Activated T-cell treated with anti-CD3 and anti-CD28 coated beads for 4 hours (primary cell): Measurements from ENCODE around the gene ONECUT1.

Source experiments
- DNase-seq: peaks from one replicate; pipeline ENCODE4 v3.0.0-alpha.2; 2020

ONECUT1 gene

DNA sequence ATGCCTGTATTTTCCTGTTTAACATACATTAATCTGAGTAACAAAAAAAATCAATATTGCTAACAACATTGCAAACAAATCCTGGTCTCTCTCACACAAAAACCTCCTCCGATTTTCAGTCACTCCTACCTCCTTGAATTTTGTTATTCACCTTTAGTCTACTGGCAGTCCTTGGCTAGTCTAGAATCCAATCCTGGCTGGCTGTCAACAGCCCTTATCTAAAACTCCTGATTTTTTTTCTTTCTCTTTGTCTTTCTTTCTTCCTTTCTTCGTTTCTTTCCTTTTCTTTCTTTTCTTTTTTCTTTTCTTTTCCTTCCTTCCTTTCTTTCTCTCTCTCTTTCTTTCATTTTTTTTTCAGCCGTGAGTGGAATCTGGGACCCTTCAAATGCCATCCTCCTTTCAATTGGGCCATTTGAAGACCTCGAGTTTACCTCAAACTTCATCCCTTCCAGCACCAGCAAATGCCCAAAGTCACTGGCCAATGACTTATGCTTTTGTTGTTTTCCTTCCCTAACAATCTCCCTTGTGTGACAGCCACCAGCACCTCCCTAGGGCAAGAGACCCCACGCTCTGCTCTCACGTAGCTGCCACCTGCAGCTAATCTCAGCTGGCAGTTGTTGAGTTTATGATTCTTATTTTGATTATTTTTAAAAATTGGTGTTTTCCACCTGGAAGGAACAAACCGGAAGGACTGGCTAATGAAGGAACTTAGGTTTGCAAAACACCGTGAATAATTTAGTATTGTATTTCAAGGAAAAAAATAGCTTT lies 6.8 kb upstream of the ONECUT1 start:
- DNase-seq: no peak

- no peak for DNase-seq
These were observed 6.0 kb upstream of the ONECUT1 start for GRCh38 chr15:52796228-52796521.

- no peak for DNase-seq
These were observed 5.5 kb upstream of the ONECUT1 start for GRCh38 chr15:52795464-52796227.

- DNase-seq: no peak
These were observed 4.7 kb upstream of the ONECUT1 start for GRCh38 chr15:52794665-52795463.

GRCh38 chr15:52791776-52792175 lies 1.6 kb upstream of the ONECUT1 start:
- DNase-seq: no peak

DNA sequence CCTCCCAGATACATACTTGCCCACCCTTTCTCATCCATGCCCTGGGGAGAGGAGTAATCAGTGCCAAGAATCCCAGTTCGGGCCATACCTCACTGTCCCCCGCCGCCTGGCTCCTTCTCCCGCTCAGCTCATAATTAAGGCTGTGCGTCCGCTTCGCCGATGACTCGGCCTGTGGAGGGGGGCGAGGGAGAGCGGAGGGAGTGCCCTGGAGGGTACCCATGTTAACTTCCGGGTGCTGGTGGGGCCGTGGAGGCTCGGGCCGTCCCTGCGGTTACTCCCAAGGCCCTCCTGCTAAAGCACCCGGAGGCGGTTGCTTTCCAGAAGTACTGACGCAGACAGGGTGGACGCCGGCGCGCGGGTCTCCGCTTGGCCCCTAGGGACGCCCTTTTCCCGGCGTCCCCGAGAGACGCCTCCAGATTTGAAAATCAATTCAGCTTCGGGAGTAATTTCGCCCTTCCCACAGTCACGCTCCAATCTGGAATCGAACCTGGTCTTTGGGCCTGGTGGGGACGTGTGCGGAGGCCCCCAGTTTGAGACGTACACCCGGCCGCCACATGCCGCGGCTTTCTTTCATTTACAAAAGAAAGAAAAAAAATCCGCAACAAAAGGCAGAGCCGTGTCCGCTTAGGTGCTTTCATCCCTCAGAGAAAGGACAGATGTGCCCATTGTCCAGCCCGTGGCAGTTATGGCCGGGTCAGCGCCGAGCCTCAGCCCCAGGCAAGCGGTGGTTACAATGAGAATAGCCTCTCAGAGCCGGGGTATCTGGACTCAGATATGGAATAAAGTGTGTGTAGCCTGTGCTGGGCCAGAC lies 1.0 kb upstream of the ONECUT1 start:
- DNase-seq: no peak

DNA sequence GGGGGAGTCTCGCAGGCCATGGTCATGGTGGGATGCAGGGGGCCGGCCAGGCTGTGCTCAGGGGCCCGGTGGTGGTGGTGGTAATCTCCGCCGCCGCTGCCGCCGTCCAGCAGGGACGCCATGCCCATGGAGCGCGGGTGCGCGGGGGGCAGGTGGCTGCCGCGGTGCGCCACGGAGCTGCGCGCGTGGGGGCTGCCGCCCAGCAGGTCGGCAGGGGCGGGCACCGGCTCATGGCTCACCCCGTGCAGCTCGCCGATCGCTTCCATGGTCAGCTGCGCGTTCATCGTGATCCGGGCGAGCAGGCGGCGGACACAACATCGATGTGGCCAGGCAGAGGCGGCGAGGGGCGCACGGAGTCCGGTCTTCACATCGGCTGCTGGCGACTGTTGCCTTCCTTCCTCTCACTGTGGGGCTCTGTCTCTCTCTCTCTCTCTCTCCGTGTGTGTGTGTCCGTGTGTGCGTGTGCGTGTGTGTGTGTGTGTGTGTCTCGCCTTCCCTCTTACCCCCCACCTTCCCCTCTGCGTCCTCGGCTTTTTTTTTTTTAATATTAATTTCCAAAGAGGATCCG lies 451 bp downstream of the ONECUT1 start:
- no peak for DNase-seq

- DNase-seq: no peak
These were observed 1.0 kb downstream of the ONECUT1 start for GRCh38 chr15:52789008-52789600.

DNA sequence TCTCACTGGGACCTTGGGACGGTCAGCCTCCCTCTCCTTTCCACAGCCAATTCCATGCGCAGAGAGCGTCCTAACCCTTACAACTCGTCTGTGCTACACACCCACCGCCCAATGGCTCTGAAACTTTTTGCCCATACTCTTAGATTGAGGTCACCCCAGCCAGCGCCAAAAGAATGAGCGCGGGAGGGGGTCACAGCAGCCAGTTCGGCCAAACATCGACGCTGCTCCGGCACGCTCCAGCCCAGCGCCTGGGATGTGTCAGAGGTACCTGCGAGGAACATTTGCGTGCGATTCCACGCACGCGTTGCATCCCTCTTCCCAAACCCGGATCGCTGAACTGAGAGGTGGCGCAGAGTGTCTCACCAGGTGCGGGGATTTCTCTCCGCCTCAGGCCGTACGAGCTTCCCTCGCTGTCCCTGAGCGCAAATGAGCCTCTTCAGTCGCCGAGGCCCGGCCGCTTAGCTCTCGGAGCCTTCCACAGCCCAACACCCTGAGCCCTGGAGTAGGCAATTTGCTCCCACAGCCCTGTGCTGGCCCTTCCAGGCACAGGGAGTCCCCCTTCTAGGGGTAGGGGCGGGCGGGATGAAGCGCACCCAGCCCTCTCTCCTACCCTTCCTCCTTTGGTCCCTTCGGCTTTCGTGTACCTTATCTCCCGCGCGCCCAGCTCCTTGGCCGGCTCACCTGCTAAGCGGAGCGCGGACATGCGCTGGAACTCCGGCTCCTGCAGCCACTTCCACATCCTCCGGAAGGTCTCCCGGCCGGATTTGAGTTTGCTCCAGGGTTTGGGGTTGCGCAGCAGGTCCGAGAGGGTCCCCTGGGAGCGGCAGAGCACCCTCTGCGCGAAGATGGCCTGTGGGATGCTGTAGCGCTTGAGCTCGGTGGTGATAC lies 1.8 kb downstream of the ONECUT1 start:
- no peak for DNase-seq

DNA sequence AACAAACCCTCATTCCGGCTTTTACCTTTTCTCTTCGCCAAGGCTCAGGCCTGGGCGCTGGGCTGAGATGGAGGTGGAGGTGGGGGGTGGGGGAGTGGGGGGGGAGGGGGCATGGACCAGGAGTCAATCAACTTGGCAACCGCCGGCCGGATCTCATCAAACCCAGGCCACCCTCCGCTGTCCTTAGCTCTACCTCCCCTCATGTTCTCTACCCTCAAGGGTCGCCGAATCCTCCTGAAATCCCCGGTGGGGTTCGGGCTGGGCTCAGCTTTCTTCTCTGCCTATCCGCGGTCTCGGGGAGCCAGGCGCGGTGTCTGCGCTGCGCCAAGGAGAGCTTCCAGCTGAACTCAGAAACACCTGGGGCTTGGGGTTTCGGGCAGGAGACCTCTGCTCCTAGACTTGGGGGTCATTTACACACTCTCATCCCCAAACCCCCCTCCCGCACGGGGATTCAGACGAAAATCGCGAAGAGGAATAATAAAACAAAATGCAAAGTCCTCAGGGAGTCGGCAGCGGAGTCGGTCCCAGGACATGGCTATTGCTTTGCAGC lies 2.5 kb downstream of the ONECUT1 start:
- no peak for DNase-seq

DNA sequence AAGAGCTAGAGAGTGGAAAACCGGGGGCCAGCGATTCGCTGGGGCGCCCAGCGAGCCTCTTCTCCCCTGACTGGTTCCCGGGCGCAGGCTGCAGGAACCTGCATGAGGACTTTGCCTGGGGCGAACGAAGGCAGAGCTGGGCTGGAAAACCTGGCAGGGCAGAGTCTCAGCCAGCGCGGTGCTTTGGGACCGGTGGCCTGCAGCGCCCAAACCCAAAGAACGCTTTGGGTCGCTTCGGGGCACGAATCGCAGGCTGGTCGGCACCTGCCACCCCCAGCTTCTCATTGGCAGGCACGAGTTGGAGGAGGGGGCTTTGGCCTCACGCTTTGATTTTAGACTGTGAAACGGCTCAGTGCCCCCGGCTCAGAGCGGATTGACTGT lies 3.0 kb downstream of the ONECUT1 start:
- DNase-seq: no peak

DNA sequence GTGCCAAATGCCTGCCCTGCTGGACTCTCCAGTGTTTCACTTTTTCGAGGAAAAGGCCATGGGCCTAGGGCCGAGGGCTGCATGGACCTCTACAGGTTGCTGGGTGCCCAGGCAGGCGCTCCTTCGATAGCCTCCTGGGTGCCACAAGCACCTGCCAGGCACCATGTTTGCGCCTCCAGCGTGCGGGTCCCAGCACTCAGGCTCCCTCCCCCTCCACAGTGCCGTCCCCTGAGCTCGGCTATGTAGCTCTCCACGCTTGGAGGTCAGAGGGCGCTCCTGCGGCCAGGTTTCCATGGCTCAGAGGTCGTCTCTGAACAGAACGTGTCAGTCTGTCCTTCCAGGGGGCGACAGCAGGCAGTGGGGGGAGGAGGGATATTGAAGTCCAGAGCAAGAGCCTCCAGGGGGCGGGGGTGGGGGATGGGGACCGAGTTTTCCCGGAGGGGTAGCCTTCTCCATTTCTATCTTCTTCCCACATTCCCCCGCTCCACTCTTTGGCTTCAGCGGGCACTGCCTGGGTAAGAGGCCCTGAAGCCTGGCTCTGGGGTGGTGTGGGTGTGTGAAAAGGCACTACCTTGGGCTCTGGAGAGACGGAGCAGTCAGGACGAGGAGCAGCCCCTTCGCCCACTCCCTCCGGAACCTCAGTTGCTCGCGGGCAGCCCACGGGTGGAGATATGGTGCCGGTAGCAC lies 3.6 kb downstream of the ONECUT1 start:
- no peak for DNase-seq

GRCh38 chr15:52785672-52786406 lies 4.3 kb downstream of the ONECUT1 start:
- no peak for DNase-seq

- no peak for DNase-seq
These were observed 5.1 kb downstream of the ONECUT1 start for GRCh38 chr15:52784799-52785671.

DNA sequence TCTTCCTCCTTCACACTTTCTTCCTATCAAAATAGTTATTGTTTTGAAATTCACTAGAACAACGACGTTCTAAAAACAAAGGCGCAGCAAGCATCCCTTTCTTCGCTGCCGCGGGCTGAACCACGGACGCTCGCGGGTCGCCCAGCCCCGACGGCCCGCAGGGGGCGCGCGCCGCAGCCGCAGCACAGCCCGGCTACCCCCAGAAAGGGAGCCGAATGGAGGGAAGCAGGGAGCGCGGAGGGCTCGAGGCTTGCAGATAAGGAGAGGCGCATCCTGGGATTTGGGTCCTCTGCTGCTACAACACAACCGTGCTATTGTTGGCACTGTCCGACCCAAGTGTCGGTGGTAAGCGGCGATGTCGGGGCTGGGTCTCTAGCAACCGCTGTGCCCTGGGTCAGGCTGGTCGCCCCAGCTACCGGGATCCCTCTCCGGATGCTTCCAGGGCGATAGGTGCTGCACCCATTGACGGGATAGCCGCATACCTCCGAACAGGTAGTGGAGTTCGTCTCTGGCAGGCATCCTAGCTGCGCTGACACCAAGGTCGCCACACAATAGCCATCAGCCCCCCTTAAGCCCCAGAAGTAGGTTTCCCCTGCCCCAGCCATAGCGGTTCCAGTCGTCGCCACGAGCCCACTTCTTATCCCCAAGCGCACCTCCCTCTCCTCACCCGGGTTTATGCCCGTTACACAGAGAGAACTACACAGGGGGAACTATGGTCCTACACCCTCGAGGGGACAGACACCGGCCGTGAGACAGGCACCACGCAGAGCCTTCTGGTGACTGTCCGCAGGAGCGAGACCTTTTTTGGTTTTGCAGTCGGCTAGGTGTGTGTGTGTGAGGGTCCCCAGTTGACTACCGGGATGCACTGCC lies 6.0 kb downstream of the ONECUT1 start:
- peak; percentile 24 for DNase-seq

- DNase-seq: no peak
These were observed 6.8 kb downstream of the ONECUT1 start for GRCh38 chr15:52783191-52783829.

DNA sequence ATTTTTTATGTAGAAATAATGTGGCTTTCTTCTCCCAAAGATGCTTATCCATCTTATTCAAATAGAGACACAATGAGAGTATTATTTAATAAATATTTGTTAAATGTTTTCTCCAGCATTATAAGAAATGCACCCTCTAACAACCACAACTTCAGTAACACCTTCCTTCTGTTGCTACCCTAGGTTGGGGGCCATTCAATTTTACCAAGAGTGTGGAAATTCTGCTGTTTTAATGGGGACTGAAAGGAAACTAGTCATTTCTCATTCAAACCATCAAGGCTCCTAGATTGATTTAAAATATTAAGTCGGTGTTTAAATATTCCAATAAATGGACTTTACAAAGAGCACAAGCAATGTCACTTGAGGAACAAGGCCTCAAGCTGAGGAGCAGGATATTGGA lies 7.6 kb downstream of the ONECUT1 start:
- no peak for DNase-seq
